ENCODE data around the gene CHST8.

CHST8 gene

GRCh38 chr19:33796164-33796875 is 174.6 kb downstream of the CHST8 start, which contains the start of gene KCTD15:
TSS of gene KCTD15 (plus strand) at chr19:33796870. CDS start at chr19:33800455, 3,585 bp downstream.
- DNase-seq (ENCODE audit: low spot score): peak; percentile 55

GRCh38 chr19:33797802-33798671 is 176.3 kb downstream of the CHST8 start:
- peak; percentile 65 for DNase-seq (ENCODE audit: low spot score)

- no peak for DNase-seq (ENCODE audit: low spot score)
Observed at GRCh38 chr19:33798681-33799111, 176.9 kb downstream of the CHST8 start.

- DNase-seq (ENCODE audit: low spot score): no peak
Observed at GRCh38 chr19:33799476-33799875, 177.7 kb downstream of the CHST8 start.

- no peak for DNase-seq (ENCODE audit: low spot score)
Observed at GRCh38 chr19:33800012-33800680, 178.4 kb downstream of the CHST8 start.

GRCh38 chr19:33801411-33801810 is 179.7 kb downstream of the CHST8 start:
- DNase-seq (ENCODE audit: low spot score): no peak

GRCh38 chr19:33802001-33802400 is 180.2 kb downstream of the CHST8 start:
- no peak for DNase-seq (ENCODE audit: low spot score)

- no peak for DNase-seq (ENCODE audit: low spot score)
Observed at GRCh38 chr19:33802801-33803200, 181.0 kb downstream of the CHST8 start.

- DNase-seq (ENCODE audit: low spot score): no peak
Observed at GRCh38 chr19:33803383-33803782, 181.6 kb downstream of the CHST8 start.

- peak; percentile 74 for DNase-seq (ENCODE audit: low spot score)
Observed at GRCh38 chr19:33804021-33804799, 182.5 kb downstream of the CHST8 start.

- DNase-seq (ENCODE audit: low spot score): no peak
Observed at GRCh38 chr19:33805313-33805712, 183.6 kb downstream of the CHST8 start.

GRCh38 chr19:33805840-33806433 is 184.2 kb downstream of the CHST8 start:
- DNase-seq (ENCODE audit: low spot score): no peak

GRCh38 chr19:33806434-33806881 is 184.7 kb downstream of the CHST8 start:
- DNase-seq (ENCODE audit: low spot score): no peak

- no peak for DNase-seq (ENCODE audit: low spot score)
Observed at GRCh38 chr19:33808399-33808798, 186.6 kb downstream of the CHST8 start.

- DNase-seq (ENCODE audit: low spot score): no peak
Observed at GRCh38 chr19:33809960-33810359, 188.2 kb downstream of the CHST8 start.

GRCh38 chr19:33810821-33811220 is 189.1 kb downstream of the CHST8 start:
- no peak for DNase-seq (ENCODE audit: low spot score)

GRCh38 chr19:33811246-33811645 is 189.5 kb downstream of the CHST8 start:
- DNase-seq (ENCODE audit: low spot score): no peak

GRCh38 chr19:33811736-33812387 is 190.1 kb downstream of the CHST8 start:
- no peak for DNase-seq (ENCODE audit: low spot score)

- DNase-seq (ENCODE audit: low spot score): no peak
Observed at GRCh38 chr19:33812388-33813330, 190.9 kb downstream of the CHST8 start.
